ENCODE measurements around the gene WSCD1.

Gene WSCD1

GRCh38 chr17:6045621-6046357, 24.4 kb upstream of the WSCD1 start:
- DNase-seq (ENCODE audit: low spot score) = no peak
- POLR2A ChIA-PET (ENCODE audit: low non-redundant PET) = no interaction called here
- no peak overlapping the region for H3K27ac ChIP-seq
- CTCF ChIA-PET = interaction anchor here (0.8 kb wide), 1 partner anchor 232 kb away, joined by 4 read pairs; no protein-coding TSS in a partner anchor
- TF ChIP-seq, protein P1, sequence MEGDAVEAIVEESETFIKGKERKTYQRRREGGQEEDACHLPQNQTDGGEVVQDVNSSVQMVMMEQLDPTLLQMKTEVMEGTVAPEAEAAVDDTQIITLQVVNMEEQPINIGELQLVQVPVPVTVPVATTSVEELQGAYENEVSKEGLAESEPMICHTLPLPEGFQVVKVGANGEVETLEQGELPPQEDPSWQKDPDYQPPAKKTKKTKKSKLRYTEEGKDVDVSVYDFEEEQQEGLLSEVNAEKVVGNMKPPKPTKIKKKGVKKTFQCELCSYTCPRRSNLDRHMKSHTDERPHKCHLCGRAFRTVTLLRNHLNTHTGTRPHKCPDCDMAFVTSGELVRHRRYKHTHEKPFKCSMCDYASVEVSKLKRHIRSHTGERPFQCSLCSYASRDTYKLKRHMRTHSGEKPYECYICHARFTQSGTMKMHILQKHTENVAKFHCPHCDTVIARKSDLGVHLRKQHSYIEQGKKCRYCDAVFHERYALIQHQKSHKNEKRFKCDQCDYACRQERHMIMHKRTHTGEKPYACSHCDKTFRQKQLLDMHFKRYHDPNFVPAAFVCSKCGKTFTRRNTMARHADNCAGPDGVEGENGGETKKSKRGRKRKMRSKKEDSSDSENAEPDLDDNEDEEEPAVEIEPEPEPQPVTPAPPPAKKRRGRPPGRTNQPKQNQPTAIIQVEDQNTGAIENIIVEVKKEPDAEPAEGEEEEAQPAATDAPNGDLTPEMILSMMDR (conservative IDR thresholded peaks at IDR 0.05; ENCODE audit: low read depth) = no peak

- POLR2A ChIA-PET (ENCODE audit: low non-redundant PET) = no interaction called here
- DNase-seq (ENCODE audit: low spot score) = no peak
These were observed 23.7 kb upstream of the WSCD1 start for GRCh38 chr17:6046431-6046830.

GRCh38 chr17:6046931-6047330, 23.2 kb upstream of the WSCD1 start:
- TF ChIP-seq, protein P1 (conservative IDR thresholded peaks at IDR 0.05; ENCODE audit: low read depth) = no peak
- H3K27ac ChIP-seq = no peak overlapping the region
- ChIA-PET POLR2A (ENCODE audit: low non-redundant PET) (no interaction called here), CTCF (no interaction called here)
- DNase-seq (ENCODE audit: low spot score) = no peak

More at GRCh38 chr17:6046431-6046830, 23.7 kb upstream of the WSCD1 start:
- no peak overlapping the region for H3K27ac ChIP-seq
- TF ChIP-seq, protein P1 (conservative IDR thresholded peaks at IDR 0.05; ENCODE audit: low read depth) = no peak
- CTCF ChIA-PET = no interaction called here

DNA sequence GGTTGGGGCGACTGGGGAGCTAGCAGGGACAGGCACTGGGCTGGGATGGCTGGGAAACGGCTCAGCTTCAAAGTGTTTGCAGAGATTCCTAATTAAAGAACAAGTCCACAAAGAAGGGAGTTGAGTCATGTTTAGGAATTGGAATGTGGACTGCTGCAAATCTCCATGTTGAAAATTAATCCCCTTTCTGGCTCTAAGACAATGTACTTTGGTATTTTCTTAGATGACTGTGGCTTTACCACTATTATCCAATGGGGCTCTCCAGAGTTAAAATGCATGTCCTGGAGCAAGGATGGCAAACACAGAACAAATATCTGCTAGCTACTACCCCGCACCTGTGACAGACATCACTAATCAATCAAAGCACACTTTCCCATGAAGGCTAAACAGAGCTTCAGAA, 22.2 kb upstream of the WSCD1 start:
- DNase-seq (ENCODE audit: low spot score) = no peak
- ChIA-PET CTCF (no interaction called here), POLR2A (ENCODE audit: low non-redundant PET) (no interaction called here)
- TF ChIP-seq, protein P1 (conservative IDR thresholded peaks at IDR 0.05; ENCODE audit: low read depth) = no peak
- H3K27ac ChIP-seq = no peak overlapping the region

GRCh38 chr17:6048486-6048885, 21.7 kb upstream of the WSCD1 start:
- TF ChIP-seq, protein P1 (conservative IDR thresholded peaks at IDR 0.05; ENCODE audit: low read depth) = no peak
- DNase-seq (ENCODE audit: low spot score) = no peak
- ChIA-PET CTCF (no interaction called here), POLR2A (ENCODE audit: low non-redundant PET) (no interaction called here)
- H3K27ac ChIP-seq = no peak overlapping the region

DNA sequence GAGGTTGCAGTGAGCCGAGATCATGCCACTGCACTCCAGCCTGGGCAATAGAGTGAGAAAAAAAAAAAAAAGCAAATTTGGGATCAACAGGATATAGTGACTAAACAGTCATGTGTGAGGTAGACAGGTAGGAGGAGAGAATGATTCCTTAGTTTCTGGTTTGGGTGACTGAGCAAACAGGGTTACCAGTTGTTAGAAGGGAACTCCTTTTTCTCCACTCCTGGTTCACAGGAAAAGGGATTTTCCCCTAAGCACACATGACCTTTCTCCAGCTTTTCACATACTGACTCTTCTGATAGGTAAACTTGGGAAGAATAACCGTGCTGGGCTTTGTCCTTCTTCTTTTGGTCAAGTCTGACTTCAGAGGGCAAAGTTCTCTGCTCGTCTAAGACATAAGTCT, 17.3 kb upstream of the WSCD1 start:
- DNase-seq (ENCODE audit: low spot score) = no peak
- POLR2A ChIA-PET (ENCODE audit: low non-redundant PET) = no interaction called here
- TF ChIP-seq, protein P1 (conservative IDR thresholded peaks at IDR 0.05; ENCODE audit: low read depth) = no peak
- H3K27ac ChIP-seq = no peak overlapping the region
- CTCF ChIA-PET = no interaction called here

All from RWPE1 (cell line).